GM23248 (cell line): Measurements from ENCODE around the gene COL15A1. TPM values are rescaled to one million over a fixed set of nuclear protein-coding genes. Genes with fewer than 3 reads are reported as not detected.

Source experiments
- DNase-seq: peaks from one replicate; pipeline ENCODE4 v3.0.0-alpha.2; 2015
- H2AFZ ChIP-seq: fragments of 200-600 bp; sonication (generic); 2 replicates; pipeline ENCODE4 v1.6.1; 2016; ENCODE audit warnings: antibody characterized with exemption
- H3F3A ChIP-seq: fragments of 200-600 bp; sonication (generic); 2 replicates; pipeline ENCODE4 v1.6.1; 2016; ENCODE audit warnings: mild to moderate bottlenecking, antibody characterized with exemption, mixed run types; ENCODE audit not compliant: insufficient read depth
- H3K27ac ChIP-seq: fragments of 200-600 bp; sonication (generic); 2 replicates; pipeline ENCODE4 v1.5.1; 2016; ENCODE audit warnings: mild to moderate bottlenecking
- H3K27me3 ChIP-seq: fragments of 200-600 bp; sonication (generic); replicated peaks from 2 replicates; pipeline ENCODE4 v1.6.1; 2016; ENCODE audit warnings: mild to moderate bottlenecking; ENCODE audit not compliant: insufficient read depth
- H3K36me3 ChIP-seq: fragments of 200-600 bp; sonication (generic); 2 replicates; pipeline ENCODE4 v1.6.1; 2016; ENCODE audit warnings: low read depth, mild to moderate bottlenecking
- H3K4me1 ChIP-seq: fragments of 200-600 bp; sonication (generic); 2 replicates; pipeline ENCODE4 v1.6.1; 2016; ENCODE audit warnings: mild to moderate bottlenecking; ENCODE audit not compliant: insufficient read depth
- H3K4me2 ChIP-seq: fragments of 200-600 bp; sonication (generic); one replicate; pipeline ENCODE4 v1.6.1; 2016; ENCODE audit warnings: mild to moderate bottlenecking; ENCODE audit not compliant: unreplicated experiment
- H3K4me3 ChIP-seq: fragments of 200-600 bp; sonication (generic); 2 replicates; pipeline ENCODE4 v1.5.1; 2016; ENCODE audit warnings: mild to moderate bottlenecking
- H3K79me2 ChIP-seq: fragments of 200-600 bp; sonication (generic); 2 replicates; pipeline ENCODE4 v1.6.1; 2016; ENCODE audit warnings: mild to moderate bottlenecking; ENCODE audit not compliant: insufficient read depth
- H3K9ac ChIP-seq: fragments of 200-600 bp; sonication (generic); 2 replicates; pipeline ENCODE4 v1.6.1; 2016; ENCODE audit warnings: mild to moderate bottlenecking
- H3K9me2 ChIP-seq: fragments of 200-600 bp; sonication (generic); 2 replicates; pipeline ENCODE4 v1.6.1; 2016; ENCODE audit warnings: mixed run types, mild to moderate bottlenecking, moderate library complexity; ENCODE audit not compliant: insufficient read depth
- H3K9me3 ChIP-seq: fragments of 200-600 bp; sonication (generic); one replicate; pipeline ENCODE4 v1.6.1; 2017; ENCODE audit warnings: low read depth
- H4K20me1 ChIP-seq: fragments of 200-600 bp; sonication (generic); 2 replicates; pipeline ENCODE4 v1.6.0; 2016; ENCODE audit not compliant: insufficient read depth
- EZH2 ChIP-seq: fragments of 200-600 bp; sonication (generic); IDR thresholded peaks from 2 replicates; pipeline ENCODE4 v1.6.1; 2018; ENCODE audit warnings: antibody characterized with exemption, mild to moderate bottlenecking; ENCODE audit not compliant: insufficient read depth, poor library complexity, severe bottlenecking
- EZH2phosphoT487 ChIP-seq: fragments of 200-600 bp; sonication (generic); IDR thresholded peaks from 2 replicates; pipeline ENCODE4 v1.6.1; 2018; ENCODE audit warnings: antibody characterized with exemption, moderate library complexity, mild to moderate bottlenecking, low read depth; ENCODE audit not compliant: insufficient read depth
- WGBS, 2 experiments: methylation state at CpG; one replicate each; pipeline ENCODE4 v1.1.6; 2015 to 2017; ENCODE audit warnings: low lambda C conversion rate in 2 of 2, low coverage in 1 of 2; ENCODE audit errors: missing lambda C conversion rate in 2 of 2; 5-methylcytosine and 5-hydroxymethylcytosine counted together
- in situ Hi-C: fragments of 300-500 bp; cut with MboI; formaldehyde crosslinking; loops from 2 replicates; pipeline ENCODE4 v1.15.0; 2020
- polyA plus RNA-seq: library from polyadenylated mRNA; unstranded; fragments of >200 nt; fragmentation: Nextera tagmentation; extraction: Ambion mirVana; gene quantifications from 2 replicates; pipeline ENCODE4 v1.2.1, GENCODE V29; 2016
- total RNA-seq: library from RNA; depleted of rRNA; stranded (reverse); fragments of >200 nt; shearing (Covaris generic); gene quantifications from 2 replicates; pipeline ENCODE4 v1.2.3, GENCODE V29; 2014

The COL15A1 gene
- total and polyA plus RNA-seq, 2 experiments from 2014 or later, result 9.7 to 16.8 TPM

DNA sequence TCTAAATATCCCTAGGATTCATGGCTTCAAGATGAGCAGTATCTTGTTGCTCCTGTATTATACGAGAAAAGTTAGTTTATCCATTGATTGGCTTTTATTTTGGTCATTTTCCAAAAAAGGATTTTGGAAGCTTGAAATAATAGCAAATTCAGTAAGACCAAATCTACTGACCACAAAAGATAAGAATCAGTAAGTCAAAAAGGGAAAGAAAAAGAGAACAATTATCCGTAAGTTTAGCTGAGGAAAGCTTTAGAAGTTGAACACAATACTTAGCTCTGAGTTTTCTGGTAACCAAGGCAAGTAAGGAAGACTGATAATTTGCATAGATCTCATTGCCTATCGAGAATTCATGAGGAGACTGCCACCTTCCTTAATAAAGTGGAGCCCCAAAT, 170.3 kb downstream of the COL15A1 start:
- Histone ChIP-seq H2AFZ (no peak overlapping the region), H3K9me3 (no peaks in the 10 kb centered on the region), H3K27ac (no peak overlapping the region), H3K4me2 (no peak overlapping the region), H3K9ac (no peak overlapping the region), H3K27me3 (no peaks in the 10 kb centered on the region), H3K4me1 (peaks cover 23% of the 10 kb centered on the region), H3K9me2 (no peaks in the 10 kb centered on the region), H4K20me1 (peaks cover 26% of the 10 kb centered on the region), H3K79me2 (peaks cover 100% of the 10 kb centered on the region), H3K4me3 (no peak overlapping the region), H3K36me3 (peaks cover 3% of the 10 kb centered on the region), H3F3A (0 out of 2 replicates have a peak, but pooled peaks cover 12% of the 10 kb centered on the region)
- no peak for TF ChIP-seq EZH2
- TF ChIP-seq EZH2phosphoT487, result no peak
- in situ Hi-C loops, result no loop called here
- no peak for DNase-seq
- WGBS, 2 experiments, result 77 to 79% methylated on average over 3 of the region's 3 CpGs

DNA sequence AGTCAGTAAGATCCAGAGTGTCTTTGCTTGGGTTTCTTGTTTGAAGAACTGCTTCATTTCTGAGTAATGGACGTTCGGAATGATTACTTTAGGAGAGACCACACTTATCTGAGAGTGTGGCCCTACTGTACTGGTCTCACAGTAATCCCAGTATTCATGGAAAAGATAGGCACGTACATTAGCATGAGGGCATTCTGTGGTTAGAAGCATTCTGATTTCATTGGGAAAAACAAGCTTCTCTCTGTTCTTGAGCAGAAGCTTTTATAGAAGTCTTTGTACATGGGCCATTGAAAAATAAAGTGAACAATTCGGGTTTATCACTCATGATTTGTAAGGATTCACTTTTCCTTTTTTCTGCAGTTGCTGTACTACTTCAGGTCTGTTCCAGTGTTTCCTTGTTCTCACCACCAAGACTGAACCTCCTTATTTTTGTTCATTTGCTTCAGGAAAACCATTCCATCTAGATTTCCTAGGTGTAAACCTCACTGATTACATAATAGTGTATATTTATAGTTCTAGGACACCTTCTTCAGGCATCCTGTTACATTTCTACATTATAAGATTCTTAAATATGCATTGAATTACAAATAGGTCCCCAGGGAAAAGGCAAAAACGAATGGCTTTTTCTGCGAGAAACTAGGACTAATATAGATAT, 171.3 kb downstream of the COL15A1 start:
- H3K27me3 ChIP-seq, result no peaks in the 10 kb centered on the region
- no peak overlapping the region for H3K27ac ChIP-seq
- no peak overlapping the region for H3K4me3 ChIP-seq
- peaks cover 3% of the 10 kb centered on the region for H3K36me3 ChIP-seq
- no peak for DNase-seq
- 0 out of 2 replicates have a peak, but pooled peaks cover 12% of the 10 kb centered on the region for H3F3A ChIP-seq
- peaks cover 29% of the 10 kb centered on the region for H4K20me1 ChIP-seq
- H3K9me2 ChIP-seq, result no peaks in the 10 kb centered on the region
- peaks cover 100% of the 10 kb centered on the region for H3K79me2 ChIP-seq
- no peak overlapping the region for H2AFZ ChIP-seq
- H3K4me2 ChIP-seq, result no peak overlapping the region
- H3K9ac ChIP-seq, result no peak overlapping the region
- no peak for TF ChIP-seq EZH2phosphoT487
- no peak for TF ChIP-seq EZH2
- H3K4me1 ChIP-seq, result peaks cover 14% of the 10 kb centered on the region
- in situ Hi-C loops, result no loop called here
- 80 to 87% methylated on average over 6 of the region's 6 CpGs for WGBS, 2 experiments
- H3K9me3 ChIP-seq, result no peaks in the 10 kb centered on the region

DNA sequence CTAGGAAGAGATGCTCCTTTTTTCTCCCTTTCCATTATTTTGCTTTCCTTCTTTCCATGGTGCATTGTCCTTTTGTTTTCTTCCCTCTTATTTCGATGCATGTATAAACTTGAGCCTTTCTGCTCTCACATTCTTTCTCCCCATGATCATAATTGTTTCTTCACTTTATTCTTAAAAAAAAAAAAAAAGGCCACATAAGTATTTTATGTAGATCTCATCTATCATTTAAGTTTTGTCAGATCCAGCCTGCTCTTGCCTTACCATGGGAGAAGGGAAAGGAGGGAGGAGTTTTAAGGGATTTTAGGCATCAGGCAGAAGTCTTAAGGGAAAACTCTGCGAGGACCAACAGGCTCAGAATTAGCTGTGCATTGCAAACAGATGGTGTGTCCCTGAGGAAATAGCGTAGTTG, 172.3 kb downstream of the COL15A1 start:
- Histone ChIP-seq H3K4me1 (0 out of 2 replicates have a peak, but pooled peaks cover 10% of the 10 kb centered on the region), H3K27me3 (no peaks in the 10 kb centered on the region), H3K9ac (no peak overlapping the region), H3K9me3 (no peaks in the 10 kb centered on the region), H3K4me3 (no peak overlapping the region), H3K79me2 (peaks cover 100% of the 10 kb centered on the region), H3K9me2 (no peaks in the 10 kb centered on the region), H3F3A (0 out of 2 replicates have a peak, but pooled peaks cover 7% of the 10 kb centered on the region), H4K20me1 (peaks cover 34% of the 10 kb centered on the region), H3K27ac (no peak overlapping the region), H3K36me3 (no peaks in the 10 kb centered on the region; the same call in 1 of the 2 replicates), H3K4me2 (no peak overlapping the region), H2AFZ (no peak overlapping the region)
- in situ Hi-C loops, result no loop called here
- no peak for DNase-seq
- 44 to 50% methylated on average over 3 of the region's 3 CpGs for WGBS, 2 experiments
- TF ChIP-seq EZH2phosphoT487 (no peak), EZH2 (no peak)

DNA sequence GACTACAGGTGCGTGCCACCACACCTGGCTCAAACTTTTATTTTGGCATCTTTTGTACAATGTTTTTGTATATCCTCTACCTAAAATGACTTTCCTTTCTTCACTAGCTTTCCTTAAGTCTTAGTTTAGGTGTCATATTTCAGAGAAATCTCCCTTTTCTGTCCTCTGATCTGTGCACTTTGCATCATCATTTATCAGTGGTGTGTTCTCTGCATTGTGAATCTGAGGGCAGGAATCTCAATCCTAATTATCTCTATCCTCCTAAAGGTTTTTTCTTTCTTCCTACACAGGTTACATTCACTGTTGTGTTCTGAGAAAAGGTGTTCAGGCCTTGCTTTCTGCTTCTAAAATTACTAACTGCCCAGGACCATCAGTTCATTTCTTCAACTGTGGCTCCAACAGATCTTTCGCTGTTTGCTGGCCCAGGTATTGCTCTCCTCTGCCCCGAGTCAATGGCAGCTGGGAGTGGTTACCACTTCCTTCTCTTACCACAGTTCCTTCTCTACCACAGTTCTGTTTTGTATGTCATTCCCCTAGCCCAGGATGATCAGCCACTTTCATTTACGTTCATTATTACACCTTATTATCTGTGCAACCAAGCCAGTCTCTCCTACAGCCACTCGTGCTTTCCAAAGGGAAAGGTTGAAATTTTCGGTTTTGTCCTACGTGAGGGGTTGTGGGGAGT, 175.2 kb downstream of the COL15A1 start:
- Histone ChIP-seq H2AFZ (no peak overlapping the region), H3K79me2 (peaks cover 100% of the 10 kb centered on the region), H4K20me1 (peaks cover 27% of the 10 kb centered on the region), H3K27ac (no peak overlapping the region), H3F3A (0 out of 2 replicates have a peak, but pooled peaks cover 4% of the 10 kb centered on the region), H3K27me3 (no peaks in the 10 kb centered on the region), H3K4me3 (no peak overlapping the region), H3K4me1 (0 out of 2 replicates have a peak, but pooled peaks cover 10% of the 10 kb centered on the region), H3K9me3 (no peaks in the 10 kb centered on the region), H3K9me2 (no peaks in the 10 kb centered on the region), H3K9ac (no peak overlapping the region), H3K4me2 (no peak overlapping the region), H3K36me3 (no peaks in the 10 kb centered on the region)
- TF ChIP-seq EZH2, result no peak
- no peak for TF ChIP-seq EZH2phosphoT487
- no peak for DNase-seq
- 91 to 97% methylated on average over 7 of the region's 7 CpGs for whole genome bisulfite sequencing, 2 experiments
- in situ Hi-C loops, result no loop called here
